Left renal pelvis (tissue), 4 donors: ENCODE data around the gene CUX1. TPM values are rescaled to one million over a fixed set of nuclear protein-coding genes. Genes with fewer than 3 reads are reported as not detected.

ENCODE experiments used
- DNase-seq, 4 donors: peaks; one replicate each; pipeline ENCODE4 v3.0.0-alpha.2; 2013; ENCODE audit warnings: low read depth in 4 of 4, low spot score in 3 of 4
- polyA plus RNA-seq, 4 donors: library from polyadenylated mRNA; unstranded; fragments of 120-200 nt; gene quantifications; one replicate each; pipeline ENCODE4 v1.2.1, GENCODE V29; 2013; ENCODE audit not compliant: insufficient read length in 4 of 4

The CUX1 gene
- polyA plus RNA-seq, 4 donors: 66.7 to 114 (median 96.4) TPM

- DNase-seq: no peak
These were observed 435.9 kb downstream of the CUX1 start for GRCh38 chr7:102253066-102253972.

GRCh38 chr7:102253973-102254370 lies 436.5 kb downstream of the CUX1 start:
- DNase-seq: no peak

- DNase-seq: no peak
These were observed 437.1 kb downstream of the CUX1 start for GRCh38 chr7:102254521-102254920.

GRCh38 chr7:102255501-102255900 lies 438.1 kb downstream of the CUX1 start:
- no peak for DNase-seq

- no peak for DNase-seq
These were observed 438.5 kb downstream of the CUX1 start for GRCh38 chr7:102255916-102256315.

- DNase-seq: no peak
These were observed 440.8 kb downstream of the CUX1 start for GRCh38 chr7:102258073-102258748.

- DNase-seq: no peak
These were observed 441.3 kb downstream of the CUX1 start for GRCh38 chr7:102258749-102259107.

- no peak for DNase-seq
These were observed 443.4 kb downstream of the CUX1 start for GRCh38 chr7:102260856-102261255.

- DNase-seq: no peak
These were observed 444.0 kb downstream of the CUX1 start for GRCh38 chr7:102261451-102261850.

GRCh38 chr7:102262546-102262945 lies 445.1 kb downstream of the CUX1 start:
- no peak for DNase-seq

GRCh38 chr7:102264367-102264891 lies 447.0 kb downstream of the CUX1 start:
- DNase-seq: no peak

GRCh38 chr7:102266541-102266940 lies 449.1 kb downstream of the CUX1 start:
- no peak for DNase-seq

- no peak for DNase-seq
These were observed 451.2 kb downstream of the CUX1 start for GRCh38 chr7:102268635-102269034.

GRCh38 chr7:102270178-102270887 lies 452.9 kb downstream of the CUX1 start:
- no peak for DNase-seq

- DNase-seq: no peak
These were observed 453.9 kb downstream of the CUX1 start for GRCh38 chr7:102271158-102271798.

GRCh38 chr7:102272075-102272916 lies 454.9 kb downstream of the CUX1 start:
- no peak for DNase-seq

GRCh38 chr7:102272917-102273748 lies 455.7 kb downstream of the CUX1 start:
- no peak for DNase-seq

- DNase-seq: no peak
These were observed 456.6 kb downstream of the CUX1 start for GRCh38 chr7:102273749-102274712.
